IPS-11a (cell line): ENCODE measurements around the gene DNM1.
"Not testable (repeated sequence)": the region's sequence is repeated elsewhere in the genome, so short reads cannot be mapped to it uniquely, and the experiment has no call there.

Source experiments
- H3K4me3 ChIP-seq: one replicate; pipeline ENCODE4 v1.5.1; 2013; ENCODE audit warnings: low read depth, low read length, control low read depth

Gene DNM1

DNA sequence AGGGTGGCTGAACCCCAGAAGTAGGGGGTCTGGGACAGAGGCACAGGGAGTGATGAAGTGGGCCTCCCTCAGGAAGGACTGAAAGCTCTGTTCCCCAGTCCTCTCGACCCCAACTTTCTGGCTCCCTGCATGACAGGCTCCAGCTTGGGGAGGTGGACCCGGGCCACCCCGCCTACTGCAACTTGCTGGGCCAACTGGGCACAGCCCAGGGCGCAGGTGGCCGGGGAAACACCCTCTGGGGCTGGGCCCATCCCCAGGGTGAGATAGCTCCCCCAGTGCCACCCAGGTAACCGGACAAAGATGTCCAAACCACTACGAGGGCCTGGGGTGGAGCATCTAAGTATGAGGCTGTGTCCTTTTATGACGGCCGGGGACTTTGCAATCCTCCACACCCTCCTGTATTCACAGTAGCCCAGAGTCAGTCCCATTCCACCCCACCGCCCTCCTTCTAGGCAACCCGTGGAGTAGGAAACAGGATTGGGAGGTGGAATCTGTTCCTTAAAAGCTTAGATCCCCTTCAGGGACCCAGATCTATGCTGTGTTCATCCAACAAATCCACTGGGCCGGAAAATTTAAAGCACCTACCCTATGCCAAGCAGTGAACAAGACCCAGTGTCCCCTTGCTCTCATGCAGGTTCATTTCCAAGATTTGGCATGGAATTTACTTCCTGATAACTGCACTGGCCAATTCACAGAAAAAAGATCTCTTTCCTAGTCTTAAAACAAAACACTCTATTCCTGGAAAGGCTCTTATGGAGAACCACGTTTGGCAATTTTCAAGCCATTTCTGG lies 19.9 kb downstream of the DNM1 start:
- H3K4me3 ChIP-seq, result no peak overlapping the region

DNA sequence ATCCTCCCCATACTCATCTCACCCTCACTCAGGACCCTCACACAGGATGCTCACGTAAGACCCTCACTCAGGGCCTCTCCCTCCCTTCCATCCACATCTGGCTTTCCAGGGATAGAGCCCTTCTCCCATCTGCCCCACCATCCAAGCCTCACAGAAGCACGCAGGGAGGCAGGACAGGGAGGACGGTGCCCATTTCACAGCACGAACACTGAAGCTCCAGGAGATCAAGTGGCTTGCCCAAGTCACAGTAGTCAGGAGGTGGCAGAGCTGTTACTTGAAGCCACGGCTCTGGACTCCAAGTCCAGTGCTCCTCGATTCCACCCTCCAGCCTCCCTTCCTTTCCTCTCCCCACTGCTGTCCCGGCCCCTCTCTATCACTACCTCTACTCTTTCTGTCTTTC lies 21.7 kb downstream of the DNM1 start:
- no peak overlapping the region for H3K4me3 ChIP-seq

DNA sequence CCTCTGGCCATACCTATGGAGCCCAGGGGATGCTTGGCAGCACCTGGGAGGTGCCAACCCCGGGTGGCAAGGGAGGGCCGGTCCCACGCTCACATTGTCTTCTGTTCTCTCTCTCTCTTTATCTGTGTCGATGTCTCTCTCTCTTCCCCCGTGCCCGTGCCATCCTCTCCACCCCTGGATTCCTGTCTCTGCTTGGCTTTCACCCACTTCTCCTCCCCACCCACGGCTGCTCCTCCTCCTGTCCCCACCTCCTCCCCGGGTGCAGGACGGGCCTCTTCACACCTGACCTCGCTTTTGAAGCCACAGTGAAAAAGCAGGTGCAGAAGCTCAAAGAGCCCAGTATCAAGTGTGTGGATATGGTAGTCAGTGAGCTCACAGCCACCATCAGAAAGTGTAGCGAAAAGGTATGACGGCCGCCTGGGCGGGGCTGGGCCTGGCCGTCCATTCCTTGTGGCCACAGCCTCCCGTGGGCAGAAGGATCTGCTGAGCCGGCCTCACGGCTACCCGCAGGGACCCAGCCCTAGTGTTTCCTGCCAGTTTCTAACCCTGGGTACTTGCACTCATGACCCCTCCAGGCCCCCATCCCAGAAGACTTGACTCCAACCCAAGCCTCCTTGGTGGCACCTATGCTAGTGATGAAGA lies 22.7 kb downstream of the DNM1 start:
- no peak overlapping the region for H3K4me3 ChIP-seq

DNA sequence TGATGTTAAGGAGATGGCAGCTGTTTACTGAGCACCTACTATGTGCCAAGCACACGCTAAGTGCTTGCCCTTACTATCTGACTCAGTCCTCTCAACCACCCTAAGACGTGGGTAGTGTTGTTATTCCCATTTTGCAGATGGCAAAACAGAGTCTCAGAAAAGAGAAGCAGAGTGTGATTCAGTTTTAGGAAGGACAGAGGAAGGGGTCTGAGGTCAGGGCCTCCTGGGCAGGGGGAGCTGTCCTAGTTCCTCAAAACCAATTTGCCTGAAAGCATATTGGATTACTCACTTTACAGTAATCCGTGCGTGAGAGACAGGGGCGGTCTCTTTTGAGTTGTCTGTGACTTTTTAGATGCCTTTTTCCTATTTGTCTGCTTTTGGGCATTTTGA lies 23.2 kb downstream of the DNM1 start:
- H3K4me3 ChIP-seq, result no peak overlapping the region

DNA sequence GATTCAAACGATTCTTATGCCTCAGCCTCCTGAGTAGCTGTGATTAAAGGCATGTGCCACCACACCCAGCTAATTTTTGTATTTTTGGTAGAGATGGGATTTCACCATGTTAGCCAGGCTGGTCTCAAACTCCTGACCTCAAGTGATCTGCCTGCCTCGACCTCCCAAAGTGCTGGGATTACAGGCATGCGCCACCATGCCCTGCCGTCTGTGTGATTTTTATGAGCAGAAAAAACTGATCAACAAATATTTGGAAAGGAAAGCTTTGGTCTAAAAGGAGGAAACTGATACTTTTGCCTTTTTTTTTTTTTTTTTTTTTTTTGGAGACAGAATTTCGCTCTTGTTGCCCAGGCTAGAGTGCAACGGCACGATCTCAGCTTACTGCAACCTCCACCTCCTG lies 27.7 kb downstream of the DNM1 start:
- not testable (repeated sequence) for H3K4me3 ChIP-seq

DNA sequence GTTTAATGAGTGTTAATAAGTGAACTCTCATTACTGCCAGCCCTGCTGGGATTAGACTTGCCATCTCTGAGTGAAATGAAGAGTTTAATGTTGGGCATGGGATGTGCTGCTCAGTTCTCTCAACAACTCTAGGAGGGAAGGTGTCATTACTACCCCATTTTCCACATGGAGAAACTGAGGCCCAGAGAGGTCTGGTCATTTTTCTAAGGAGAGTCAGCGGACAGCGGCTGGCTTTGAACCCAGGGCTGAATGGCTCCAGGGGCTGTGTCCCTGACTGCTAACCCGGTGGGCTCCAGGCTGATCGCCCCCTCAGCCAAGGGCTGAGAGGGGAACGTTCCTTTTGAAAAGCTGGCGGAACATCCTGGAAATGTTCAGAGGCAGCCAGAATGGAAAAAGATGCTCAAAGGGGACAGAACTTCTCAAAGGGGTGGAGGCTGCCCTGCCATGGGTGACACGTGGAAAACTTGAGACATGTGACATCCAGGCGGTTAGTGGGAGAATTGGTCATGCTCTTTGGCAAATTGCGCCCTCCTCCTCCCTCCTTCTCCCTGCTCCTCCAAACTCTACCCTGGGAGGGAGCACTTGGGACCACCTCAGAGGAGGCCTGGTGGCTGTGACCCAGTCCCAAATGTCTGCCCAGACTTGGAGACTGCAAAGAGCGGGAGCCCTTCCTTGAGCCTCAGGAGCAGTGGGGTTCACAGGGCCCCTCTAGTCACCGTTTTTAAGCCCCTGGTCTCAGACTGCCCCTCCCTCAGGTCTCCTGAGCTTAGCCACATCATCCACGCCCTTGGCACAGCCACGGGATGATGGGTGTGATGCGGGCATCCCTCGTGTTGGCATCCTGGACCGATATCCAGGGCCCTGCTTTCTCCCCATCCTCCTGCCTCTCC lies 28.7 kb downstream of the DNM1 start:
- no peak overlapping the region for H3K4me3 ChIP-seq

DNA sequence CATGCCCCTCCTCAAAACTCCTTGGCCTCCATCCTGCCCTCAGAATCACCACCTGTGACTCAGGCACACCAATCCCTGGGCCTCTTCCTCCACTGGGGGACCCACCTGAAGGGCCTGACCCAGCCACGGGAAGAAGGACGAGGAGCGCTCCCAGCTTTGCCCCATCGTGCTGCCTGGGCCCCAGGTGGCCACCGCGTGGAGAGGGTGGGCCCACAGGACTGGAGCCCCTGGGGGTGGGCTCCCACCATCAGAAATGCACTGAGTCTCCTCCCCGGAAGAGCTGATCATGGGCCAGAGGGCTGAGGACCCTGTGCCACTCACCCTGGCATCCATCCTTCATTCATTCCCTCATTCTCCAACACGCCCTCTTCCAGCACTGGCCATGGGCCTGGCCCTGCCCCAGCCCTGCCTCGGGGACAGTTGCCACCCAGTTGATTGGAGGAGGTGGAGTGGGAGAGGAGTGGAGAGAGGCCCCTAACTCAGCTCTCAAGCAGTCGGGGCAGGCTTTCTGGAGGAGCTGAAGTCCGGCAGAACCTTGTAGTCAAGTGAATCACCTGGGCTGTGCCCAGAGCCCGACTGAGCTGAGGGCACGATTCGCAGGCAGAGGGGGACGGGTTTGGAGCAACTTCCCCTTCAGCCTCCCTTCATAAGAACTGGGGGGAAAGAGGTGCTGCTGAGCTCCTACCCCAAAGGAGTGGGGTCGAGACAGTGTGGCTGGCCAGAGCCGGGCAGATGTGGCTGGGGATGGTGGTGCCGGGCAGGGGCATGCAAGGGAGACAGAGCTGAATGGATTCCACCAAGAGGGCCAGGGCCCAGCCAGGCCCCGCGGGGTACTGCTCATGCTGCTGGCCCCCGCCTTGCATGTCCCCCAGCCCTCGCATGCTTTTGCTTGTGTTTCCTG lies 29.6 kb downstream of the DNM1 start:
- no peak overlapping the region for H3K4me3 ChIP-seq

DNA sequence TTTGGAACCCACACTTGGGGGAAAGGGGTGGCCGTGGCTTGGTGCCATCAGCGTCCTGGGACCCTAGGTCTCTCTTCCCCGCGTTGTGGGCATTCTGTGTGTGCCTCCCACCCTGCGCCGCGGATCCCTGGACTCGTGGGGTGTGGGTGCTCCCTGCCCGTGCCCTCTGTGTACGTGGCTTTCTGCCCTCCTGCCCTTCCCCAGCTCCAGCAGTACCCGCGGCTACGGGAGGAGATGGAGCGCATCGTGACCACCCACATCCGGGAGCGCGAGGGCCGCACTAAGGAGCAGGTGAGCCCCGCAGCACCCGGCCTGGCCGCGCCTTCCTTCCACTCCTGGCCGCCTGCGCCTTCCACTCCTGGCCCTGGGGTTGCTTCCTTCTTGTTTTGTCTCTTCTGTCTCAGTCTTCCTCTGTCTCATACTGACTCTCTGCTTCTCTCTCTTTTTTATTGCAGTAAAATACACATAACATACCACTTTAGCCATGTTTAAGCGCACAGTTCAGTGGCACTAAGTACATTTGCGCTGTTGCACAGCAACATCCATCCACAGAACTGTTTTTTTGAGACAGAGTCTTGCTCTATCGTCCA lies 30.7 kb downstream of the DNM1 start:
- H3K4me3 ChIP-seq, result no peak overlapping the region

DNA sequence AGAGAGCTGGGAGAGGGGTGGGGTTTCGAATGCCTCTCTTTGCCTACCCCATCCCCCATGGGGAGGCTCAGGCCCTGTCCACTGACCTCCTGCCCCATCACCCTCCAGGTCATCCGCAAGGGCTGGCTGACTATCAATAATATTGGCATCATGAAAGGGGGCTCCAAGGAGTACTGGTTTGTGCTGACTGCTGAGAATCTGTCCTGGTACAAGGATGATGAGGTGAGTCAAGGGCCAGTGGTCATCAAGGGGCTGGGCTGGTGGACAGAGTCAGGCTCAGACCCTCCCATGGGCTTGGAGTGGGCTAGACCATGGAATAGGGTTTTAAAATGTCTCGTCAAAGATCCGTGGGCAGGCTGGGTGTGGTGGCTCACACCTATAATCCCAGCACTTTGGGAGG lies 38.9 kb downstream of the DNM1 start:
- H3K4me3 ChIP-seq, result no peak overlapping the region

DNA sequence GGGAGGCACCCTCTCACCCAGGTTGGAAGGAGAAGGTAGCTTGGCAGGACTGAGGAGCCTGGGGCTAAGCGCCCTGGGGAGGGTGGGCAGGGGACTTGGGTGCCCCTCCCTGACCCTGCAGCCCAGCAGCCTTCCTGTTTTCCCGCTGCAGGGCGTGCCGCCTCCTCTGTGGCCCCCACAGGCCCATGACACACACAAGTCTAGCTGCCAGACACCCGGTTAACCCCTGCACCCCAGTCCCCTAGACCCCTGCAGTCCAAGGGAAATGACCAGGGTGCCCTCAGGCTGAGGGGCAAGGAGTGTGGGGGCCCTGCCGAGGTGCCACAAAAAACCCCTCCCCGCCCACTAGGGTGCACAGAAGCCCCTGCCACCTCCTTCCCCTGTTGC lies 39.6 kb downstream of the DNM1 start:
- H3K4me3 ChIP-seq, result no peak overlapping the region

DNA sequence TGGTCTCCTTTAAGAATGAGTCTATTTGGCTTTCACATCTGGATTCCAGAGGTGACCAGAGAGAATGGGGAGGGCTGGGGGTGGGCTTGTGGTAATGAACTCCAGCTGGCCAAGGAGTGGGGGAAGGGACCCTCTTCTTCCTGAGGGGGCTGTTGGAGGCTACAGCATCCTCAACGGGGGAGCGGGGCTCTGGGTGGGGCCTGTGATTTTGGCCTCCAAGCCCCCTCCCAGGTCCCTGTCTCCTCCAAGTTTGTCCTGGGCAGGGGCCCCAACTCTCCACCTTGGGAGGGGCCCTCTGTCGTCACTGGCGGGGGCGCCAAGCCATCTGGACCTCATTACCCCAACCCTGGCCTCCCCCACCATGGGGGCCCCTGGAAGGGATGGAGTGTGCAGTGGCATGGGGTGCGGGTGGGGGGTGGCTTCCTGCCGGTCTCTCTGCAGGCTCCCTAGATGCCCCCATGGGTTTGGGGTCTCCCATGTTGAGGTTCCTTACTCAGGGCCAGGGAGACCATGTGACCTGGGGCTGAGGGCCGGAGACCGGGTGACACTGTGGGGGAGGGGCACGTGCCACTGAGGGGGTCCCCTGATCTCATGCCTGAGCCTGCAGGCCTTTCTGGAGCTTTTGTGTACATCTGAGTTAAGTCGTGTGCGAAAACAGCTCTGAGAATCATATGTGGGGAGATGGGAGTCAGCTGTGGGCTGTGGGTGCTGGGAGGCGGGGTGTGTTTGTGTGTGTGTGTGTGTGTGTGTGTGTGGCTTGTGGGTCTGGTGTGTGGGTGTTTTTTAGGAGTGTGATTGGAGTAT lies 40.2 kb downstream of the DNM1 start:
- H3K4me3 ChIP-seq, result no peak overlapping the region

DNA sequence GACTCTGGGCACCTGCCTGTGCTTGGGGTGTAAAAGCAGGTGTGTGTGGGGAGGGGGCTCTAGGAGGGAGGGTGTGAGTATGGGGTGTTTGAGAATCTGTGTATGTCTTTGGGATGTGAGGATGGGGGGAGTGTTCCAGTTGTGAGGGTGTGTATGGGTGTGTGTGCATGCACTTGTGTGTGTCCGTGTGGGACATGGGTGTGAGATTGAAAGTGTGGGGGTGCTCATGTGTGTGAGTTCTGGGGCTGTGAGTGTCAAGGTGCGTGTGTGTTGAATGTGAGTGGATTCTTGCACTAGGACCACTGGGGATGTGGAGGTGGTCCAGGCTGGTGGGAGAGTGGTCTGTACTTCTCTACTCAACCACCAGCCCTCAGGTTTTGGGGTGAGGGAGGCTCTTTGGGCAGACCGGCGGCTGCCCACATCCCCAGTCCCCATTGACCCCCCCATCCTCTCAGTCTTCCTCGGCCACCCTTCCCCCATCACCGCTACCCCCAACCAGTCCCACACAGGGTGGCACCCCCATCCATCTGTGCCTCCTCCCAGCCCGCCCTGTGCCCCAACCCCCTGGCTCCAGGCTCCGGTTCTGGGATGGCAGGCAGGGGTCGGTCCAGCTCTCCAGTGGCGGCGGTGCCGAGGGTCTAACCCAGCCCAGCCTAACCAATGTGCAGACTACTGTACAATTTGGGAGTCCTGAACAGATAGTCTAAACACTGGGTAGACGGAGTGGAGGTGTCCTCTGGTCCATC lies 41.1 kb downstream of the DNM1 start:
- no peak overlapping the region for H3K4me3 ChIP-seq

DNA sequence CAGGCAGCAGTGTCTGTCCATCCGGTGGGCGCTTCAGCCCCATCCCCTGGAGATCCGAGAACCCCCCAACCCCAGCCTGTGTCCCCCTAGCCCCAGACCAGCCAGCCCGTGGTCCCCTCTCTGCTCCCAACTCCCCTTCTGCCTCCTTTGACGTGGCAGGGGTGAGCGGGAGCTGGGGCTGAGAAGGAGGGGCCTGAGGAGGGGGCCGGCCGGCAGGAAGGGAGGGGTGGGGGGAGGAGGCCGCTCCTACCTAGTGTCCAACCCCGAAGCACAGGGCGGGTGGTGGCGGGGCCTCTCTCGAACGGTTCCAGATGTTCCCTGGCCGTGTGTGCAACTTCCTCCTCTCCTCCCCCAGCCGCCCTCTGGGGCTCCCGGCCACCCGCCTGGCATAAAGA lies 41.7 kb downstream of the DNM1 start:
- H3K4me3 ChIP-seq, result no peak overlapping the region

DNA sequence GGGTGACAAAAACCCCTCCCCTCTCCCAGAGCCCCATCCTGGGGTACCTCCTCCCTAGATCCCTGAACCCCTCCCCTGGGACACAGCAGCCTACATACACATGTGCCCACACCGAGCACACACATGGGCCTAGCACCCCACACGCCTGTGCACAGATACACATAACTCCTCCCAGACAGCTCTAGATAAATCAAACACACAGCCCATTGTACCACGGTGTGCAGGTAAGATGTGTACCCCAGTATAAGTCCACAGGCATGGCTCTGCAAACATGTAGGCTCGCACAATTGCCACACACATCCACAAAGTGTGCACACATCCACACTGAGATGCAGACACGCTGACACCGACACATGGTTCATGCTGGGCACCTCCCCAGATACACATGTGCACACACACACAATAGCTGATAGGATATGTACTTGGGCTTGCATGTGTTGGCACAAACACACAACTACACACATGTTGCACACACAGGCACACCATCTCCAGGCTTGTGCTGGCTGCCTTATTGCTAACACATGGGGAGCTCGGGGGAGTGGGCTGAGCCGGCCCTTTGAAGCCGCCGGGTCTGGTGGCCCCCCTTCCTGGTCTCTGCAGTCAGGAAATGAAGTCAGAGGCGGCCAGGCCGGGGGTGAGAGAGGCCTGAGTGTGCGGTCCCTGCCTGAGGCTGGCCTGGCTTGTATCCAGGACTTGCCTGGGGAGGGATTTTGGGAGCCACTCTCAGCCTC lies 42.4 kb downstream of the DNM1 start:
- H3K4me3 ChIP-seq, result no peak overlapping the region

DNA sequence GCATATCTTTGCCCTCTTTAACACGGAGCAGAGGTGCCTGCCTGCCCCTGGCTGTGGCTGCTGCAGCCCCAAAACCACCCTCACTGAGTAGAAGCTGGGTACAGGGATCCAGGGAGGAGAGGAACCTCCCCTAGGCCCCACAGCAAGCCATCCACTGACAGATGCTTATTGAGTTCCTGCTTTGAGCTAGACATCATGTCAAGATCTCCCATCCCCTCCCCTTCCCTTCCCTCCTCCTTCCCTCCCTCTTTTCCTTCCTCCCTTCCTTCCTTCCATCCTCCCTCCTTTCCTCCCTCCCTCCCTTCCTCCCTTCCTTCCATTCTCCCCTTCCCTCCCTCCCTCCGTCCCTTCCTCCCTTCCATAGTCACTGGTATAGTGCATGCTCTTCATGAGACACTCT lies 43.3 kb downstream of the DNM1 start:
- H3K4me3 ChIP-seq, result no peak overlapping the region

DNA sequence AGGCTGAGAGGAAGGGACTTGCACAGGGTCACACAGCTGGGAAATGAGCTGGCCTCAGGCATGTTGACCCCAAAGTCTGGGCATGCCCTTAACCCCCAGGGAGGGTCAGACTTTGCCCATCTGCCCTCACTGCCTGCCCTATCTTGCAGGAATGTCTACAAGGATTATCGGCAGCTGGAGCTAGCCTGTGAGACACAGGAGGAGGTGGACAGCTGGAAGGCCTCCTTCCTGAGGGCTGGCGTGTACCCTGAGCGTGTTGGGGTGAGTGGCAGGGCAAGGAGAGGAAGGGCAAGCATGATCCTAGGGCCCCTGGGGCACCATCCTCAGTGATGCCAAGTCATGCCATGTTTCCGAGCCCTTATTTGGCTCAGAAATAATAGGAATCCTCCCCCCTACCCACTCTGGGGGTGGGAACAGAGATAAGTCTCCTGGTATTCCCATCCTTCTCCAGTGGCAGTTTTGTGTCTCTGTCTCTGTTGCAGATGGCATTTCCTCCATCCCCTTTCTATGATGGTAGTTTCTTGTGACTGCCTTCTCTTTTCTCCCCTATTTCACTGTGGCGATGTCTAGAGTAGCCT lies 44.1 kb downstream of the DNM1 start:
- H3K4me3 ChIP-seq, result no peak overlapping the region

DNA sequence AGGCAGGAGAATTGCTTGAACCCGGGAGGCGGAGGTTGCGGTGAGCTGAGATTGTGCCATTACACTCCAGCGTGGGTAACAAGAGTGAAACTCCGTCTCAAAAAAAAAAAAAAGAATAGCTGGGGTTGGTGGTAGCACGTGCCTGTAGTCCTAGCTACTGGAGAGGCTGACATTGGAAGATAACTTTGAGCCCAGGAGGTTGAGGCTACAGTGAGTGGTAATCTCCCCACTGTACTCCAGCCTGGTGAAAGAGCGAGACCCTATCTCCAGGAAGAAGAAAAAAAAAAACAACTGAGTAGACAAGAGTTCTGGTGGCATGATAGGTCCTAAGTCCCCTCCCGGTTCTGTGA lies 46.4 kb downstream of the DNM1 start:
- peak overlapping the region; percentile 60 for H3K4me3 ChIP-seq
